Endothelial cell of umbilical vein (primary cell): ENCODE data around the gene ATP10A. TPM values are rescaled to one million over a fixed set of nuclear protein-coding genes. Genes with fewer than 3 reads are reported as not detected.

ENCODE experiments used
- BruUV-seq: library from RNA; stranded (reverse); fragments of 400-500 nt; replicated peaks from 2 replicates; lab custom pipeline; 2021; lab: Mats Ljungman, UMichigan
- CTCF ChIA-PET: fragments of 300-600, 350-600 bp; sonication (Branson Sonifier 250); formaldehyde crosslinking; loops from one replicate; lab custom pipeline; 2021; ENCODE audit warnings: antibody characterized with exemption, inconsistent platforms; lab: Charles Lee
- POLR2A ChIA-PET: fragments of 300-600, 350-600 bp; sonication (Branson Sonifier 250); formaldehyde crosslinking; loops from one replicate; lab custom pipeline; 2021; ENCODE audit warnings: antibody characterized with exemption, inconsistent platforms; lab: Charles Lee
- DNase-seq: peaks from one replicate; pipeline ENCODE4 v3.0.0-alpha.2; 2011; ENCODE audit warnings: low read depth, low spot score
- FAIRE-seq: peaks from 2 replicates; lab custom pipeline; 2011; peaks lifted over from hg19 to GRCh38; lab: Jason Lieb, UNC
- H2AFZ ChIP-seq: 2 replicates; pipeline ENCODE4 v1.6.0; 2012; ENCODE audit warnings: low read depth, low read length, control low read depth, inconsistent platforms
- H3K27ac ChIP-seq: 2 replicates; pipeline ENCODE4 v1.5.1; 2011; ENCODE audit warnings: low read depth, mild to moderate bottlenecking, control low read depth, low read length, moderate library complexity; ENCODE audit not compliant: insufficient read depth
- H3K27me3 ChIP-seq, 2 experiments: 2 replicates each; pipeline versions ENCODE4 v1.6.0 to v1.6.1; 2011; ENCODE audit warnings: low read length in 2 of 2, mixed read lengths in 1 of 2; ENCODE audit not compliant: control insufficient read depth in 2 of 2, insufficient read depth in 2 of 2
- H3K36me3 ChIP-seq, 2 experiments: 2 replicates in 1 of 2; 3 replicates in 1 of 2; pipeline ENCODE4 v1.5.1; 2011; ENCODE audit warnings: low read length in 2 of 2, mild to moderate bottlenecking in 1 of 2, moderate library complexity in 1 of 2; ENCODE audit not compliant: control insufficient read depth in 2 of 2, insufficient read depth in 2 of 2; ENCODE audit errors: extremely low read depth in 1 of 2
- H3K4me1 ChIP-seq: 3 replicates; pipeline ENCODE4 v1.5.1; 2011; ENCODE audit warnings: mild to moderate bottlenecking, low read length; ENCODE audit not compliant: control insufficient read depth, insufficient read depth; ENCODE audit errors: extremely low read depth
- H3K4me2 ChIP-seq: 2 replicates; pipeline ENCODE4 v1.6.1; 2011; ENCODE audit warnings: low read length, control low read depth, mixed read lengths; ENCODE audit not compliant: insufficient read depth
- H3K4me3 ChIP-seq, 3 experiments: fragments of 200-600 bp in 1 of 3; sonication (generic), shearing (Covaris generic) in 1 of 3; replicated peaks in 1 of 3; 2 replicates each; pipeline ENCODE4 v1.5.1; 2011 to 2016; ENCODE audit warnings: control low read depth in 3 of 3, low read length in 3 of 3, mild to moderate bottlenecking in 2 of 3, inconsistent platforms in 1 of 3, low read depth in 1 of 3, moderate library complexity in 1 of 3; ENCODE audit not compliant: insufficient read depth in 1 of 3
- H3K79me2 ChIP-seq: 2 replicates; pipeline ENCODE4 v1.6.0; 2012; ENCODE audit warnings: low read length, inconsistent platforms; ENCODE audit not compliant: control insufficient read depth, insufficient read depth
- H3K9ac ChIP-seq: replicated peaks from 2 replicates; pipeline ENCODE3; 2011; ENCODE audit warnings: low read length, control low read depth; ENCODE audit not compliant: insufficient read depth; ENCODE audit errors: extremely low read depth
- H3K9me1 ChIP-seq: replicated peaks from 3 replicates; pipeline ENCODE4 v1.6.0; 2011; ENCODE audit warnings: mild to moderate bottlenecking, low read length; ENCODE audit not compliant: control insufficient read depth, insufficient read depth; ENCODE audit errors: extremely low read depth
- H3K9me3 ChIP-seq: replicated peaks from 2 replicates; pipeline ENCODE4 v1.5.1; 2012; ENCODE audit warnings: low read length, inconsistent platforms; ENCODE audit not compliant: control insufficient read depth, insufficient read depth
- H4K20me1 ChIP-seq: replicated peaks from 2 replicates; pipeline ENCODE3; 2011; ENCODE audit warnings: mild to moderate bottlenecking, low read length; ENCODE audit not compliant: control insufficient read depth, insufficient read depth; ENCODE audit errors: extremely low read depth
- CTCF ChIP-seq, 2 donors: IDR thresholded peaks; 1 replicate in 1 of 2; 2 replicates in 1 of 2; pipeline ENCODE4 v1.5.1; 2011; ENCODE audit warnings: low read length in 2 of 2, mild to moderate bottlenecking in 2 of 2, moderate library complexity in 2 of 2, control low read depth in 1 of 2, inconsistent platforms in 1 of 2, low read depth in 1 of 2; ENCODE audit not compliant: insufficient read depth in 1 of 2; ENCODE audit errors: extremely low read depth in 1 of 2
- EZH2 ChIP-seq: IDR thresholded peaks from 2 replicates; pipeline ENCODE4 v1.6.1; 2012; ENCODE audit warnings: borderline replicate concordance, low read depth, mild to moderate bottlenecking, moderate library complexity, low read length, inconsistent platforms; ENCODE audit not compliant: severe bottlenecking
- FOS ChIP-seq: IDR thresholded peaks from 2 replicates; pipeline ENCODE4 v1.6.1; 2011; ENCODE audit warnings: mild to moderate bottlenecking, low read length, moderate library complexity, borderline replicate concordance; ENCODE audit not compliant: insufficient read depth
- GATA2 ChIP-seq: IDR thresholded peaks from 2 replicates; pipeline ENCODE4 v1.7.0; 2011; ENCODE audit warnings: low read depth, mild to moderate bottlenecking, moderate library complexity, mixed read lengths, low read length; ENCODE audit not compliant: insufficient read length, insufficient read depth
- JUN ChIP-seq: IDR thresholded peaks from 2 replicates; pipeline ENCODE4 v1.6.1; 2011; ENCODE audit warnings: borderline replicate concordance, low read depth; ENCODE audit not compliant: insufficient read length, insufficient read depth
- MAX ChIP-seq: IDR thresholded peaks from 2 replicates; pipeline ENCODE4 v1.6.1; 2011; ENCODE audit not compliant: insufficient read depth, insufficient read length
- MYC ChIP-seq: IDR thresholded peaks from one replicate; pipeline ENCODE4 v1.6.1; 2011; ENCODE audit warnings: mild to moderate bottlenecking, low read depth, low read length
- POLR2A ChIP-seq: IDR thresholded peaks from 2 replicates; pipeline ENCODE4 v1.6.1; 2012; ENCODE audit warnings: low read depth, mild to moderate bottlenecking, control low read depth, low read length
- POLR2AphosphoS5 ChIP-seq: IDR thresholded peaks from 2 replicates; pipeline ENCODE4 v1.6.1; 2012; ENCODE audit warnings: low read depth, mild to moderate bottlenecking, control low read depth, low read length, moderate library complexity; ENCODE audit not compliant: insufficient read depth
- dilution Hi-C: fragments of 300-500 bp; cut with MboI; formaldehyde crosslinking; loops from one replicate; pipeline ENCODE4 v1.15.0; 2019; ENCODE audit warnings: low sequenced_read_pairs; ENCODE audit not compliant: extremely low pct_ligation_motif_present
- intact Hi-C: fragments of 100-400 bp; cut with micrococcal nuclease; formaldehyde crosslinking; loops from one replicate; pipeline ENCODE4 v1.10.0; 2022
- polyA plus RNA-seq, 4 experiments: library from polyadenylated mRNA; depleted of rRNA in 3 of 4; stranded (reverse) in 3 of 4; unstranded in 1 of 4; fragments of >200 nt; gene quantifications; 2 replicates each; pipeline versions ENCODE4 v1.2.1 to v1.2.3, GENCODE V29; 2011 to 2012; ENCODE audit warnings: missing spikeins in 1 of 4
- total RNA-seq: library from RNA; stranded (reverse); gene quantifications from 2 replicates; pipeline ENCODE4 v1.2.3, GENCODE V29; 2021

The ATP10A gene
- total and polyA plus RNA-seq, 2 donors (not counting 3 experiments of a cell fraction or from before 2014, with no cell fraction given) = not detected

- no peak overlapping the region for H3K4me3 ChIP-seq
- DNase-seq = no peak
- no peak overlapping the region for H3K4me2 ChIP-seq
- no peaks in the 10 kb centered on the region for H3K9me1 ChIP-seq
- no peaks in the 10 kb centered on the region for H3K36me3 ChIP-seq
- dilution Hi-C loops = no loop called here
- no peak overlapping the region for H3K9ac ChIP-seq
- POLR2A ChIA-PET = no interaction called here
- no peaks in the 10 kb centered on the region for H4K20me1 ChIP-seq
- intact Hi-C loops = loop anchor here (10.0 kb wide), 1 partner anchor 53 kb away; the partner anchor contains the start of gene ATP10A
- no peak overlapping the region for H3K27ac ChIP-seq
- BruUV-seq = no TSS peak
- no peaks in the 10 kb centered on the region for H3K79me2 ChIP-seq
- TF ChIP-seq JUN (no peak), FOS (no peak), EZH2 (no peak), CTCF (IDR thresholded peaks at IDR 0.05; ENCODE audit: extremely low read depth in 1 of 2, insufficient read depth in 1 of 2, low read depth in 1 of 2, low read length in 2 of 2) (no peak), POLR2AphosphoS5 (no peak), MAX (no peak), MYC (no peak), POLR2A (no peak), GATA2 (no peak)
- peaks cover 3% of the 10 kb centered on the region for H3K9me3 ChIP-seq
- FAIRE-seq = no peak
- no peaks in the 10 kb centered on the region for H3K27me3 ChIP-seq
- CTCF ChIA-PET = no interaction called here
- H3K4me1 ChIP-seq = no peaks in the 10 kb centered on the region
- H2AFZ ChIP-seq = no peak overlapping the region
Observed at GRCh38 chr15:25811481-25811906, 51.6 kb downstream of the ATP10A start.
